GM21786 (cell line): ENCODE data around the gene ZC2HC1C.
A peak's percentile ranks its signal among the peaks of the same experiment; 100 is the strongest.
"Not testable (repeated sequence)": the region's sequence is repeated elsewhere in the genome, so short reads cannot be mapped to it uniquely, and the experiment has no call there.

Experiments
- ATAC-seq: cut with Tn5 transposase; IDR thresholded peaks from one replicate; pipeline ENCODE4 v1.9.1; 2021; ENCODE audit not compliant: unreplicated experiment

Gene ZC2HC1C

DNA sequence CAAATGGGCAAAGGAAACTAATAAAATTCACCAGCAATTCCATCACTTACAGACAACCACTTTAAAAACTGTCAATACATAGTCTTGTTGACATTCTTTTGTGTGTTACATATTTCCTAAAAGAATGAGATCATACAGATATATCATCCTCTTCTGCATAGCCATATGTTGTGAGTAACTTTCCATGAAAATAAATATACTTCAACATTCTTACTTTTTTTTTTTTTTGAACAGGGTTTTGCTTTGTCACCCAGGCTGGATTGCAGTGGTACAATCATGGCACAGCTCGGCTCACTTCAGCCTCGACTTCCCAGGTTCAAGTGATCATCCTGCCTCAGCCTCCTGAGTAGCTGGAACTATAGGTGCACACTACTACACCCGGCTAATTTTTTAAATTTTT lies 20.9 kb downstream of the ZC2HC1C start:
- ATAC-seq, result no peak

- ATAC-seq, result no peak
Measured at GRCh38 chr14:75091251-75091650, 21.8 kb downstream of the ZC2HC1C start.

DNA sequence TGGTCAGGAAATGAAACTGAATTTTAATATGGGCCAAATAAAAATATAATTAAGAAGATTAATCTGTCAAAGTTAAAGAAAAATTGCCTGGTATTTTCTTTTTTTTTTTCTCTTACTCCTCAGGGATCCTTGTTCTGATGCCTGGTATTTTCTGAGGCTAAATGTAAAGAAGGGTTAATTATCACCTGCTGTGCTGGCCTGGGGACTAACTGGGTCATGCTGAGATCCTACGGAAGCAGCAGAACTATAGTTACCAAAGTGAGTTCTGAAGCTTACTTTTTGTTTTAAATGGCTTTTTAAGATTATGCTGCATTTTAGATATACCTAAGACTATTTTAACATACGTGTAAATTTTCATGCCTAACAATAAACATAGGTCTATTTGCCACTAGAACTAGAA lies 23.3 kb downstream of the ZC2HC1C start:
- ATAC-seq, result no peak

GRCh38 chr14:75094896-75095295 lies 25.5 kb downstream of the ZC2HC1C start:
- ATAC-seq, result no peak

- ATAC-seq, result no peak
Measured at GRCh38 chr14:75095690-75096089, 26.2 kb downstream of the ZC2HC1C start.

GRCh38 chr14:75096959-75097358 lies 27.5 kb downstream of the ZC2HC1C start:
- ATAC-seq, result no peak

DNA sequence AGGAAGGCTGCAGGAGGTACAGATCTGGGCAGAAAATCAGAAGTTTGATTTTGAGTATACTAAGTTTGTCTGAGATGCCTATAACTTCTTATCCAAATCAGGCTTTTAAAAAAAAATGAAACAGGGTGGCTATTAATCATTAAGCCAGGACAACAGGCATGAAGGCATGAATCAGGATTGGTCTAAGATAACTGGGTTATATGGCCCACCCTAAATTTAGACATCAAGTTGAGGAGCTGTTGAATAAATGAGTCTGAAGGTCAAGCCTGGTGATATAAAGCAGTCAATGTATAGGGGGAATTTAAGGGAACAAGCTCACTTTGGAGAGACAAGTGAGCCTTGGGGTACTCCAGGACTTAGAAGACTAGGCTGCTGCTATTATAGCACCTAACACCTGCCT lies 28.8 kb downstream of the ZC2HC1C start:
- no peak for ATAC-seq

GRCh38 chr14:75098682-75099081 lies 29.2 kb downstream of the ZC2HC1C start:
- no peak for ATAC-seq

DNA sequence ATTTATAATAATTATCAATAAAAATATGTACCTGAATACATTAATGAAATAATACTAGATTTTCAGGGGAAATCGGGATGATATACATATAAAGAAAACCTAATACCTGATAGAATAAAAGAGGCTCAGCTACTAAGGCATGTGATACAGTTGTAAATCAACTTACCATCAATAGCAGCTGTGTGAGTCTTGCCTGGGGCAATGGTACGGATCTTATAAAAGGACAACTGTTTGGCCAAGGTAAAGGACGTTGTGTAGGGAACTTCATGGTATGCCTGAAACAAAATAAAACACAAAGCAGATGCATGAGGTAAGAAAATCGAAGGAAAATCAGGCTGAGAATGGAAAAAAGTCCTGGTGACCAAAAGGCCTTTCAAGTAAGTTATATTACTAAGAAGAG lies 32.0 kb downstream of the ZC2HC1C start:
- no peak for ATAC-seq

DNA sequence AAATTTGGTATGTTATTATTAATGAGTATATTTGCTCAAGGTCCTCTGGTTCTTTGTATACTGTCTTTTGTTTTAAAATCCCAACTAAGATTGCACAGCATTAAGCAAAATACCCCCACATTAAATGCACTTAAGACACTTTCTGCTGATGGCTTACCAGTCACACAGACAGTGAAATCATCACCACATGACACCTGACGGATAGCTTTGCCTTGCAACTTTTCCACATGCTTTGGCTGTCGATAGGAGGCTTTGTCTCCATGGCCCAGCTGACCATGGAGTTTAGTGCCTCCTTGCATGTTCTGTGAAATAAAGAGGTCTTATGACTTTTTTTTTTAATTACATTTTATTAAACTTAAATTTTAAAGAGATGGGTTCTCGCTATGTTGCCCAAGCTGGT lies 37.7 kb downstream of the ZC2HC1C start:
- ATAC-seq, result no peak

DNA sequence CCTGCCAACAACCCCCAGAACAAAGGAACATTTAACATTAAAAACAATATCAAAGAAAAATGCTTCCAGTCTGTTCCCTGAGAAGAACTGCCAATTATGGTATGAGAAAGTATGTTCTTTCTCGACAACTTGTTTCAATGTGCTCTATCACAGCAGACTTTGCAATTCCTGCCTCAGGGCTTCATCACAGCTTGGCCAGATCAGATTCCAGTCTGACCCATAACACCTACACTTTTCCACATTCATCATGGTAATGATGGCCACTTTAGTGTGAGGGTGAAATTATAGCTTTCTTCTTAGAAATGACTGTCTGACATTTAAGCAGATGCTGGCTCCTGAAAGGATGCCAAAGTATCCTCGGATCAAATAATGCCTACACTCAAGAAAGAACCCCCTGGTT lies 40.4 kb downstream of the ZC2HC1C start:
- no peak for ATAC-seq

GRCh38 chr14:75113932-75114539 lies 44.6 kb downstream of the ZC2HC1C start:
- no peak for ATAC-seq

DNA sequence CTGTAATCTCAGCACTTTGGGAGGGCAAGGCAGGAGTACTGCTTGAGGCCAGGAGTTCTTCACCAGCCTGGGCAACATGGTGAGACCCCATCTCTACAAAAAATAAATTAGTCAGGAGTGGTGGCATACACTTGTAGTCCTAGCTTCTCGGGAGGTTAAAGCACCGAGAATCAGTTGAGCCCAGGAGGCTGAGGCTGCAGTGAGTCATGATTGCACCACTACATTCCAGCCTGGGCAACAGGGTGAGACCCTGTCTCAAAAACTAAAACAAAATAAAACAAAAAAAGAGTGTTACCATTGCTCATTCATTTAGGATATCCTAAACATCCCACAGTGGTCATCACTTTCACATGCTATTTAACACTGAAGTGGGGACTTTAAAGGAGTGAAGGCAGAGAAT lies 49.6 kb downstream of the ZC2HC1C start:
- no peak for ATAC-seq

DNA sequence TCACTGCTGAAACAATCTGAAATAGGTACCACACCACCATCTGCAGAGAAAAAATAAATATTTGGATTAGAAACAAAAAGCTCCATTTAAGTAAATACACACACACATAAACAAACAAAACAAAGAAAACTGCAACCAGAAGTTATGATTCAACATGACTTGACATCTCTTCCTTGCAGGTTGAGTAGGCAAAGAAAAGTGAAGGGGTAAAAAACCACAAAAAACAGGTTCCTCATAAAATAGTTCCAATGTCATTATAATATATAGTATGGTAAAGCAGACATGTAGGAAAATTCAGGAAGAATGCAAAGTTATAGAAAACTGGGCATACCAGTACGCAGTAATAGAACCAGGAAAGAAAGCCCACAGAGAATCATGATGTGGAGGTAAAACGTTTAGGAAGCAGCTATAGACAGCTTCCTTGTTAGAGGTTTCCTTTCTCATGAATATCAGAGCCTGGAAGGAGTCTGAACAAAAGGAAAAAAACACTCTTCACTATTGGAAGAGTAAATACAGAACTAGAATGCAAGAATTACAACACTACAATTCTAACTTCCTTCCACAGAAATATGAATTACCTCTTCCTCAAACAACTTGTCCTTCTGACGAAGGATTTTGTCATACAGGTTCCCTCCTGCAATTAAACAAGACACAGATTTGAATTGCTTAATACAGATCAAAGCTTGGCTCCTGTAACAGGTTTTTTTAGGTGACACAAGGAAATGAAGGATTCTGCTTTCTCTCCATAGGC lies 51.3 kb downstream of the ZC2HC1C start:
- ATAC-seq, result no peak

DNA sequence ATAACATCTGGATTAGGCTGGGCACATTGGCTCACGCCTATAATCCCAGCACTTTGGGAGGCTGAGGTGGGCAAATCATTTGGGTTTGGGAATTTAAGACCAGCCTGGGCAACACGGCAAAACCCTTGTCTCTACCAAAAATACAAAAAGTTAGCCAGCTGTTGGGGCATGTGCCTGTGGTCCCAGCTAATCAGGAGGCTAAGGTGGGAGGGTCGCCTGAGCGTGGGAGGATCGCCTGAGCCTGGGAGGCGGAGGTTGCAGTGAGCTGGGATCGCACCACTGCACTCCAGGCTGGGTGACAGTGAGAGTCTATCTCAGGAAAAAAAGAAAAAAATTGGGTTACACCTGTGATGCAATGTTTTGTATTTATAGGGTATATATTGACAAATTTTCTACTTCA lies 52.1 kb downstream of the ZC2HC1C start:
- no peak for ATAC-seq

- ATAC-seq, result no peak
Measured at GRCh38 chr14:75123991-75124390, 54.5 kb downstream of the ZC2HC1C start.

DNA sequence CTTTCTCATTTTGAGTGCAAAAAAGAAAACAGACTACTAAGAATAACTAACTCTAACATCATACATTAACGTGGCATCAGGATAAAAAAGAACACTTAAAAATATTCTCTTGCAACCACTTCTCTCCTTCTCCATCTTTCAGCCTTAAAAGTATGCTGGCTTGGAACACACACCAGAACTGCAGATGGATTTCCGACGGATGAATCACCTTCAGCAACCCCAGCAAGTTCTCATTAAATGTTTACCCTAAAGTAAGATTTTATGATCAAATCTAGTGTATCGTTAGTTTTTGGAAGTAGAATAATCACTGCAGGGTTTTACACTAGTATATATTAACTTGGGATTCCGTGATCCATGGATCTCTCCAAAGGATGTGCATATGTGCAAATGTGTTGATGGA lies 56.2 kb downstream of the ZC2HC1C start:
- ATAC-seq, result no peak

GRCh38 chr14:75126121-75126544 lies 56.7 kb downstream of the ZC2HC1C start:
- no peak for ATAC-seq

GRCh38 chr14:75126679-75127473 lies 57.4 kb downstream of the ZC2HC1C start, which contains the start of gene NEK9:
Gene NEK9, minus strand, starts transcription at chr14:75127048. Its CDS starts 127 bp downstream, at chr14:75126921.
- peak; percentile 88 for ATAC-seq

DNA sequence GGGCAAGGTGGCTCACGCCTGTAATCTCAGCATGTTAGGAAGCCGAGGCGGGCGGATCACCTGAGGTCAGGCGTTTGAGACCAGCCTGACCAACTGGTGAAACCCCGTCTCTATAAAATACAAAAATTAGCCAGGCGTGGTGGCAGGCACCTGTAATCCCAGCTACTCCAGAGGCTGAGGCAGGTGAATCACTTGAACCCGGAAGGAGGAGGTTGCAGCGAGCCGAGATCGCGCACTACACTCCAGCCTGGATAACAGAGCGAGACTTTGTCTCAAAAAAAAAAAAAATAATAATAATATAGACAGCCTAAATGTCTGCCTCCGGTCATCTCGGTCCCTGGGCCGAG lies 58.0 kb downstream of the ZC2HC1C start:
- not testable (repeated sequence) for ATAC-seq

GRCh38 chr14:75127903-75128595 lies 58.6 kb downstream of the ZC2HC1C start:
- ATAC-seq, result no peak
